Hematopoietic multipotent progenitor cell treated with erythropoietin and hydrocortisone succinate and interleukin-3 and kit ligand, for 15 days (in vitro differentiated cells): Measurements from ENCODE around the gene RSPH10B.
A peak's percentile ranks its signal among the peaks of the same experiment; 100 is the strongest.
"Not testable (repeated sequence)": the region's sequence is repeated elsewhere in the genome, so short reads cannot be mapped to it uniquely, and the experiment has no call there.

ENCODE experiments used
- DNase-seq: peaks from one replicate; pipeline ENCODE4 v3.0.0-alpha.2; 2015; ENCODE audit warnings: low spot score

Gene RSPH10B

DNA sequence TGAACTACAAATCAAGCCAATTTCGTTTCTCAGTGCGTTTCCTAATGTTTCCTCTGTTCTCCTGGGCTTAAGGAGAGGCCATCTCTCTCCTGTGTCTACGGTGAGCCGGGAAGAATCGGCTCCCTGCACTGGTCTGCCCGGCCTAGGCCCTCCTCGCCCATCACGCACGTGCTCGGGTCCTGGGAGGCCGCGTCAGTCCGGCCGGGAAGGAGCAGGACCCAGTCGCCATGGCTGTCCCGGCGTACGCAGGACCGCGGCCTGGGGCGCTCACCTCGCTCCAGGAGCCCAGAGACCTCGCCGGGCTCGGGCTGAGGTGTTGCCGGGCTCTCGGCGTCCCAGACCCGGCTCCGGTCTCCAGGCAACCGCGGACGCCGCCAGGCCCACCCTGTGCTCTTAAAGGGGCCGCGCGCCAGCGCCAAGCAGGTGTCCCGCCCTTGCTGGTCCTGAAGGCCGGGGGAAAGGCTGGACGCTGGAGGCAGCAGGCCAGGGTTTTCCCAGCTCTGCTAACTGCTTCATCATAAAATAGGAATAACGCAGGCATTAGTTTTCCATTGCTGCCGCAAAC is at the start of gene RSPH10B:
TSS of gene RSPH10B (minus strand) at position 343 of the 565 bp plus-strand sequence. CDS start 3,573 bp downstream, outside the sequence.
- not testable (repeated sequence) for DNase-seq

DNA sequence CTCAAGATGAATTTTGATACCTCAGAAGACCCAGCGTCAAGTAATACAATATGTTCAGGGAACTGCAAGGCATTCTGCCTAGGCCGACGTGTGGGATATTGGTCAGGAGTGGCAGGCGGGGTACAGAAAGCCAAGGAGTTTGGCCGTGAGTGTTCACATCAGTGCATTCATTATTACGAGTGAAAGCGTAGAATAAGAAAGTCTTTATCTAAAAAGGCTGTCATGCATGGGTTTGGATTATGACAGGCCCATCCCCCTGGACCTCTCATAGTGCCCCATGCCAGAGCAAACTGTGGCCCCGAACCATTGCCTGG is 46.1 kb upstream of the RSPH10B start:
- DNase-seq: peak; percentile 10

DNA sequence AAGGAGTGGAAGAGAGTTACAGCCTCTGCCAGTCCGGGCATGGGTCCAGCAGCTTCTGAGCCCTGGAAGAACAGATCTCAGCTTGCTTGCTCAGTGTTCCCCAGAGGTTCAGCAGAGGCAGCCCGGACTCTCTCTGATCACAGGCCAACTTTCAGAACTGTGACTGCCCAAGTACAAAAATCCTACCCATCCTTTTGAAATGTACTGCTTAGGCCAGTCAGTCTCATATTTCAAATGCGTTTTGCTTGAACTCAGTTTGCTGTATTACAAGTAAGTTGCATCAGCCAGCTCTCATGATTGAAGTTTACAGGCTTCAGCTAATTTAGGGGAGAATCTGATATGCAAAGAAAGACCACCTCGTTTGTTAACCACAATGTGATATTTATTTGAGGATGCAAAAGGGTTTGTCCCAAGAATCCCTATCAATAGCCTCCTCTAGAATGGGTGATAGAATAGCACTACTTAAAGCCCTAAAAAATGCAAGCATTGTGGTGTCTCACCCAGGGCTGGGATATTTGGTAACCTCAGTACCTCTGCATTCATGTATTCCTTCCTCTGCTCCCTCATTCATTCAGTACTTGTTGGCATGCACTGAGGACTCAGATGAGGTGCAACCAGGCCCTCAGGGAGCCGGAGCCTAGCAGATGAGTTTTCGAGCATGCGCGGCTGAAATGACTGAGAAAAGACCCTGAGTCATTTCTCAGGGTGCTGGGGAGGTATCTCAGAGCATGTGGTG is 45.6 kb upstream of the RSPH10B start:
- peak; percentile 55 for DNase-seq

DNA sequence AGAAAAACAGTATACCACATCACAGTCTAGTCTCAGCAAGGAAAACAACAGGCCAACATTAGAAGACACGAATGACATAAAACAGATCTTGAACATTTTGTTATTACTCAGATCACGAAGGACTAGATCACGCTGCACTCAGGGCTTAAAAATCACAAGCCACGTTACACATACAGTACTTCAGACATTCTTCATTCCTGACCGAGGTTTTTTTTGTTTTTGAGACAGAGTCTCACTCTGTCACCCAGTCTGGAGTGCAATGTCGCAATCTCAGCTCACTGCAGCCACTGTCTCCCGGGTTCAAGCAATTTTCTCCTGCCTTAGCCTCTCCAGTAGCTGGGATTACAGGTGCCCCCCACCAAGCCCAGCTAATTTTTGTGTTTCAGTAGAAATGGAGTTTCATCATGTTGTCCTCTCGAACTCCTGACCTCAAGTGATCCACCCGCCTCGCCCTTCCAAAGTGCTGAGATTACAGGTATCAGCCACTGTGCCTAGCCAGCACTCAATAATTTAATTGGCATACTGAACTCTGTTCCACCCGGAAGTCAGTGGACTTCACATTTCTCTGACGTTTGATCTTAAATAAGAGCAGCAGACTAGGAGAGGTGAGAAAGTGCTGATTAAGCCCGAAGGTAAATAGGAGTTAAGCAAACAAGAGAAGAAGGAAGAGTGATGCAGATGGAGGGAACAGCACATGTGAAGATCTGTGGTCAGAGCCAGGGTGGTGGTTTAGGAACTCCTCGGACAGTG is 42.0 kb upstream of the RSPH10B start:
- no peak for DNase-seq

DNA sequence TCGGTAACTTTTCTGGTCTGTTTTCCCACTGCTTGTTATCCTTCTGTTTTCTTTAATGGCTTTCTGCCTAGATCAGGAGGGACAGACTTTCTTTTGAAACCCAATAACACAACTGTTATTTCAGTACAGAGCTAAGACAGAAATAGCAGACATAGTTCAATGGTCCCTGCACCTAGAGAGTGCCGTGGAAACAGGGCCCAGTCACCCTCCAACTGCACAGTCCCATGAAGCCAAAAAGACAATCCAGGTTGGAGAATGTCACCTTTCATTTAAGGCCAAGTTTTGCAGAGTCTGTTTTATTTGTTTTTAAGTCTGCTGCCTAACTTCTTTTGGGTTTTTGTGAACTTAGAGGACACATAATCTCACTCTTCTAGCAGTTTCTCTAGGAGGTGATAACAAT is 41.1 kb upstream of the RSPH10B start:
- no peak for DNase-seq

DNA sequence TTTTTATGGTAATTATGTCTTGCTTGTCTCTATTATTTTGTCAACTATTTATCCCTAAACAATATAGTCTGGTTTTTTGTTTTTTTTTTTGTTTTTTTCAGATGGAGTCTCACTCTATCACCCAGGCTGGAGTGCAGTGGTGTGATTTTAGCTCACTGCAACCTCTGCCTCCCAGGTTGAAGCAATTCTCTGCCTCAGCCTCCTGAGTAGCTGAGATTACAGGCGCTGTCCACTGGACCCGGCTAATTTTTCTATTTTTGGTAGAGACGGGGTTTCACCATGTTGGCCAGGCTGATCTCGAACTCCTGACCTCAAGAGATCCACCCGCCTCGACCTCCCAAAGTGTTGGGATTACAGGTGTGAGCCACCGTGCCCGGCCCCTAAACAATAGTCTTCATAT is 39.9 kb upstream of the RSPH10B start:
- DNase-seq: not testable (repeated sequence)

DNA sequence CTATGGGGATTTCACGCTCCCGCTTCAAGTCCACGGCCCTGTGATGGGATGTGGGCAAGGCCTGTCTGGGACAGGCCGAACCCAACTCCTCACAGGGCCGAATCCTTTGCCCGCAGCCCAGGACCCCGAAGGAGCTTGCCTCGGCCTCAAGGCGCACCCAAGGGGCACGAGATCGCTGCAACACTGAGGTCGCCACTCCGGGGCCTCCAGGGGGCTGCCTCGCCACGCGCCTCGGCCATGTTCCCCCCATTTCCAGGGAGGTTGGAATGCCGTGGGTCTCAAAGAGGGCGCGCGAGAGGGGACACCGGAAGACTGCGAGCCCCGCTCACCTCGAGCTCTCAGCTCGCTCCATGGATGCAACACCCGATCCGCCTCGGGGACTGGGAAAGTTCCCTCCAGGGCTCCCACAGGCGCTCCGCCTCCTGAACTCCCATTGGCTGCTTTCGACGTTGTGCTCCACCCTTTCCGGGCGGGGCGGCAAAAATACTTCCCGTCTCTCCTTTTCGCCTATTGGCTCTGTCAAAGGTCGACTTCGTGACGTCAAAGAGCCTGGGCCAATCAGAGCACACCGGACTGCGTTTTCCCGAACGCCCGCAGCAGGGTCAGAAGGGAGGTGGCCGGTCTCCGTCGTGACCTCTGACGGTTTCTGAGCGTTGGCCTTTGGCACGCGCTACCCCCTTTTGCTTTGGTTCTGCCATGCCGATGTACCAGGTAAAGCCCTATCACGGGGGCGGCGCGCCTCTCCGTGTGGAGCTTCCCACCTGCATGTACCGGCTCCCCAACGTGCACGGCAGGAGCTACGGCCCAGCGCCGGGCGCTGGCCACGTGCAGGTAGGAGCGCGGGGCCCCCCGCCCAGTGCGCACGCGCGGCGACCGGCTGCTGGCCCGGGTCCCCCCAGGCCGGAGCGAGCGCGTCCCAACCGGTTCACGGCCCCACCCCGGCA is 38.5 kb upstream of the RSPH10B start, which contains the start of the genes AIMP2 and PMS2:
TSS of gene AIMP2 (plus strand) at position 605 of the 944 bp plus-strand sequence. CDS start at position 697, 92 bp downstream.
TSS of gene PMS2 (minus strand) at position 382 of the 944 bp plus-strand sequence. CDS start at position 352, 30 bp downstream.
- peak; percentile 98 for DNase-seq

DNA sequence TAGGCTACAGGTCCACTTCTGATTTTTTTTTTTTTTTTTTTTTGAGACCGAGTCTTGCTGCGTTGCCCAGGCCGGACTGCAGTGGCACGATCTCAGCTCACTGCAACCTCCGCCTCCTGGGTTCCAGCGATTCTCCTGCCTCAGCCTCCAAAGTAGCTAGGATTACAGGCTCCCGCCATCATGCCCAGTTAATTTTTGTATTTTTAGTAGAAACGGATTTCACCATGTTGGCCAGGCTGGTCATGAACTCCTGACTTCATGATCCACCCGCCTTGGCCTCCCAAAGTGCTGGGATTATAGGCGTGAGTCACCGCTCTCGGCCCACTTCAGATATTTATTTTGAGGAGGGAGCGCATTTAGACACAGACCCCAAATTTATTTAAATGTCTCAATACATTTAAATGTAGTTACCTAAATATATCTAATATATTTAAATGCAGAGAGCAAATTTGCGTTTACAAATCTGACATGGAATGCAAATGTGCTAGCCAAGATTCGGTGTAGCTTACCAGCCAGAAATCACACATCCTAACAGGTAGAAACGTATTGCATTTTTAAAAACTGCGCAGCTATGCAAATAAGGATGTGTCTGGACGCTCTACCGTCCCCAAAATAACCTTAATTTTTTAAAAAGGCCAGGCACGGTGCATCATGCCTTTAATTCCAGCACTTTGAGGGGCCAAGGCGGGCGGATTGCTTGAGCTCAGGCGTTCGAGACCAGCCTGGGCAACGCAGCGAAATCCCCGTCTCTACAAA is 37.5 kb upstream of the RSPH10B start:
- not testable (repeated sequence) for DNase-seq

DNA sequence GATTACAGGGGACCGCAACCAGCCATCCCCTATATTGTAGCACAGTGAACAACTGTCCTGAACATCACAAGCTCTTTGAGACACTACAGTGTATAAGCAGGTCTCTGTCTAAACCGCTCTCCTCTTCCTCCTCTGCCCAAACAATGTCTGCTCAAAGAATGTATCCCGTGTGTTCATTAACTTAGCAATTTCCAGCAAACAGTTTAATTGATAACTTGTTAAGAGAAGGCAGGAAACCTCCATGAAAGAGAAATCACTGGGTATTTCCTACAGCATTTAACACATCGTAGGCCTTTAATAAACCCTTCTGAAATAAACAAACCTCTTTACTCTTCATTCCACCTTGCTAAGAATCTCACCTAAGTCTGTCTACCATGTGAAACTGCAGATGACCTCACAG is 36.9 kb upstream of the RSPH10B start:
- DNase-seq: no peak

DNA sequence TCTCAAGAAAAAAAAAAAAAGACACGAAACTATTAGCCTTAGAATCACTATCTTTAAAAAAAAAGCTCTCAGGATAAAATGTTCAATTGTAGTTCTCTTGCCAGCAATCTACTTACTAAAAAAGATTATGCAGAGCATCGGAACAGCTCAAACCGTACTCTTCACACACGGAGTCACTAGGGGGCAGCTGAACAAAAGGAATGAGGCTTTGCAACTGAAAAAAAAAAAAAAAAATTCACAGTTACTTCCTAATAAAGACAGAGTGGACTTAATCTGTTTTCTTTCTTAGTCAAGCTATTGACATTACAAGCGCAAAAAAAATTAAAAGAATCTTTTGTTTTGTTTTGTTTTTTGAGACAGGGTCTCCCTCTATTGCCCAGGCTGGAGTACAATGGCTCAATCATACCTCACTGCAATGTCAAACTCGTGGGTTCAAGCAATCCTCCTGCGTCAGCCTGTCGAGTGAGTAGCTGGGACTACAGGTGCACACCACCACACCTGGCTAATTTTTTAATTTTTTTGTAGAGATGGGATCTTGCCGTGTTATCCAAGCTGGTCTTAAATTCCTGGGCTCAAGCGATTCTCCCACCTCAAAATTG is 26.8 kb upstream of the RSPH10B start:
- peak; percentile 86 for DNase-seq

DNA sequence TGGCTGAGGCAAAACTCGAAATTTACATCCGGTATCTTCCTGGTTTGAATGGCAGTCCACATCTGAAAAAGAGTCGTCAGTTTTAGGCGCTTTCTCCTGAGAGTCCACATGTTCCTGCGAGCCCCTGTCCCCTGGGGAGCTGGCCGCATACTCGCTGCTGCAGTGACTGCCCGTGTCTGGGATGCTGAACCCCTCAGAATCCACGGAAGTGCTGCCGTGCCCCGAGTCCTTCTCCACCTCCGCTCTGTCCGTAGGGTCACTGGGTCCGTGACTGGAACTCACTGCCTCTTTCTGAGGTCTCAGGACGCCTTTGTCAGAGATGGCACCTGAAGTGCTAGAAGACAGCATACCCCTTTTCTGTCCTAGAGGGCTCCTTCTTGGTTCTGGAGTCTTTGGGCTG is 16.6 kb upstream of the RSPH10B start:
- DNase-seq: not testable (repeated sequence)

DNA sequence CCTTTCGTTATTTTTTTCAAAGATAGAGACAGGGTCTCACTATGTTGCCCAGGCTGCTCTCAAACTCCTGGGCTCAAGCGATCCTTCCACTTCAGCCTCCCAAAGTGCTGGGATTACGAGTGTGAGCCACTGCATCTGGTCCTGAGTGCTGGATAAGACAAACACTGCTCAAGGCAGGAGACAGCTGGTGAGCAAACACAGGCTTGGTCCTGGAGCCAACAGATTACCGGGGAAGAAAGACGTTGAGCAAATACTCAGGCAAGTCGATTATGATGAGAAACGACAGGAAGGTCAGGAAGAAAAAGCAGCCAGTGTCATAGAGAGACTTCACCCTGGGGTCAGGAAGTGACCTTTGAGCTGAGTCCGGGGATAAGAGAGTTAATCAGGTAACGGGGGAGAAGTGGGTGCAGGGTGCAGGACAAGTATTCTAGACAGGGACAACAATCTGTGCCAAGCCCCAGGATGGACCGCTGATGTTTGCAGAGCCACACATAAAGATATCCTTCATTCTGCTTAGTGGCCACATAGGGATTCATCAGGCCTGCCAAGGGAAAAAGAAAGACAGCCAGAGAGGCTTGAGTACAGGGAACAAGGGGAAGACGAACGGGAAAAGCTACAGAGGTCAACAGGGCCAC is 9.3 kb upstream of the RSPH10B start:
- not testable (repeated sequence) for DNase-seq

DNA sequence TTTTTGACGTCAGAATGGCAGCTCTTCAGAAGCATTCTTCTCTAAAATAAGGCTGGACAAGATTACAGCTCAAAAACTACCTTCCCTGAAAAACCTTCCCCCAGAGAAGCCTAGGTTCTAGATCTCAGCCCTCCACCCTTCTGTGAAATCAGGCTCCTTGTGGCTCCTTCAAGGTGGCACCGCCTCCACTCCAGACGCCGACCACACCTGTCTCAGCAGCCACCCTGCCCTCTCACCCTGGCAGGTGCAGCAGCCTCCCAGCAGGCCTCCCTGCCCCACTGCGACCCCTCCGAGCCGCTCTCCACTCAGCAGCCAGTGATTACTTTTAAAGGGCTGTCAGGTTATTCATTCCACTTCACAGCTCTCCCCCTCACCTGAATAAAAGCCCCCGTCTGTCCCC is 3.1 kb upstream of the RSPH10B start:
- not testable (repeated sequence) for DNase-seq

DNA sequence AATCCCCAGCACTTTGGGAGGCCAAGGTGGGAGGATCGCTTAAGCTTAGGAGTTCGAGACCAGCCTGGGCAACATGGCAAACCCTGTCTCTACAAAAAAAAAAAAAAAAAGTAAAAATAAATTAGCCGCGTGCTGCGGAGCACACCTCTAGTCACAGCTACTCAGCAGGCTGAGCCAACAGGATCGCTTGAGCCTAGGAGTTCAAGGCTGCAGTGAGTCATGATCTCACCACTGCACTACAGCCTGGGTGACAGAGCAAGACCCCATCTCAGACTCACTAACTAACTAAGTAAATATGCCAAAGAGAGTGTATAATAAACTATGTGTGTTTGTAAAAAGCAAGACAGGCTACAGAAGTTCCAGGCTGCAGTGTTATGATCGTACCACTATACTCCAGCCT is 6.7 kb downstream of the RSPH10B start:
- not testable (repeated sequence) for DNase-seq

DNA sequence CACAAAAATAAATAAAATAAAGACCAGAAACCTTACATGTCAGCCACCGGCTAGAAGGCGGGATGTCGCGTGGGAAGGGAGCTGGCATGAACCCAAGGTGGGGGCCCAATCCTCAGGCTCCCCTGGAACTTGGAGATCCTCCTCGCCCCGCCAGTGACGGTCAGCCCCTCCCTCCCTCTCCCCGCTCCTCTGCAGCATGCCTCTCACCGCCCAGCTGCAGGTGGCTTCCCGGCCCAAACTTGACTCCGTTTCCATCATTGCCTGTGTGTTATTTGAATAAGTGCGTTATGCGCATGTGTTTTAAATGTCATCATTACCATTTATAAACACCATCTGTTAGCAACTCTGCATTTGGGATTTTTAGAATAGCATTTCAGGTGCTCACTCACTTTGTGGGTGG is 7.3 kb downstream of the RSPH10B start:
- DNase-seq: not testable (repeated sequence)

DNA sequence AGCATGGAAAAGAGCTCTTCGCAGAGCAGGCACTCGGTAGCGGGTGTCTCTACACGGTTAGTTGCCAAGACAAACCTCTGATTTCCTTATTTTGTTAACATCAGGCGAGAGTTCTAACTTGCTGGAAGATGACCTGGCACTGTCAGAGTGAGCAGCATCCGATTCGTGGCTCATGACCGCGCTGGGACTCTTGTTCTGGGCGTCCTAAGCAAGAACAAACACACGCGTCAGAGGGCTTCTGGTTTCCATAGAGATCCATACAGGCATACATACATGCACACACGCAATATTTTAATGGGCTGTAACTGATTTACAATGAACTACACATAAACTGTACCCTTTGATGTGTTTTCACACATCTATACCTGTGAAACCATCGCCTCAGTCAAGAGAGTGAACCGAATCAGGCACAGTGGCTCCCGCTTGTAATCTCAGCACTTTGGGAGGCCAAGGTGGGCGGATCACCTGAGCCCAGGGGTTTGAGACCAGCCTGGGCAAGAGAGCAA is 35.5 kb downstream of the RSPH10B start:
- not testable (repeated sequence) for DNase-seq

DNA sequence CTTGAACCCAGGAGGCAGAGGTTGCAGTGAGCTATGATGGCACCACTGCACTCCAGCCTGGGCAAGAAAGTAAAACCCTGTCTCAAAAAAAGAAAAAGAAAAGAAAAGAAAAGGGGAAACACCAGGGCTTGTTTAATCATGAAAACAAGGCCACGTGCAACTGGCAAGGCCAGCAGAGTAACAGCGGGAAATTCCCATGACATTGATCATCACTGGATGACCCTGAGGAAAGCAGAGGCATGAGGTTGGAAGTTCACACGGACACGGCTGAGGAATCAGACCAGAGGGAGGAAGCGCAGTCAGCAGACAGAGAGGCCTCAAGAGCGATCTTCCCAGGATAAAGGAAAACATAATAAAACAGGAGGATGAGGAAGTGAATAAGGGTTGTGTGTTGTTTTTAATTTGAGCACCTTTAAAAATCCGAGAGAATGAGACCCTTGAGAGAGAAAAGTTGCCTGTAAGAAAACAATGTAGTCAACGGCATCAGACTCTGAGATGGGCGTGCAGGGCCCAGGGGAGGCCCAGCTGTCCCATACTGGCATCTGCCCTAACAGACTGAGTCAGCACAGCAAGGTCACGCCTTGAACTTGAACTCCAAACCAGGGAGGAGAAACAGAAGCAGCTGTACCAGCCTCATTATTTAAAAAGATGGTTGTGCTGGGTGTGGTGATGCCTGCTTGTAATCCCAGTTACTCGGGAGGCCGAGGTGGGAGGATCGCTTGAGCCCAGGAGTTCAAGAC is 38.4 kb downstream of the RSPH10B start:
- DNase-seq: not testable (repeated sequence)

DNA sequence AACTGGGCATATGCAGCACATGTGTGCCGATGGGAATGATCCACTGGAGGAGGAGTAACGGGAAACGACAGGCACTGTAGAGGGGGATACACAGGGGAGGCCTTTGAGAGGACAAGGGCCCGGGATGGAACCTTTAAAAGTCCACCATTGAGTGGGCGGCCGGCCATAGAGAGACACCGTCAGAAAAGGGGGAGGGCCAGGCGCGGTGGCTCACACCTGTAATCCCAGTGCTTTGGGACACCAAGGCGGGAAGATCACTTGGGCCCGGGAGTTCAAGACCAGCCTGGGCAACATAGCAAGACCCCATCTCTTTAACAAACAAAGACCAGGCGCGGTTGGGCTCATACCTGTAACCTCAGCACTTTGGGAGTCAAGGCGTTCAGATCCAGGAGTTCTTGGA is 39.2 kb downstream of the RSPH10B start:
- not testable (repeated sequence) for DNase-seq

DNA sequence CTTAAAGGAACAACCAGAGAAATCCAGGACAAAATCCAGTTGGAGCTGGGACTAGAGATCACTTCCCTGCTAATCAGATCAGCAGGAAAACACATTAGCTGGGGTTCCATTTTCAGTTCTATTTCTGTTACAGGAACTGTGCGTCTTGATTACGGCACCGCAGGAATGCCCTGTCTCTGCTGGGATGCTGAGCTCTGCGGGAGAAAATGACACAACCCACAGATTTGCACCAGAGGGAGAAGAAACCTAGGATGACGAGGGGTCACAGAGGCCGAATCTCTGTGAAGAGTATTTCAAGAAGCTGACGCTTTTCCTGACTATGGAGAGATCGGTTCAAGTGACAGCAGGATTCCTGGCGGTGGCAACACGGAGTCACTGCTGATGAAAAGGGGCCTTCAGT is 40.2 kb downstream of the RSPH10B start:
- DNase-seq: not testable (repeated sequence)
